Adrenal gland (tissue), 5 donors: ENCODE data around the gene ZNF681.

ENCODE experiments used
- POLR2A ChIP-seq, 2 donors: fragments of 450-650 bp; IDR thresholded peaks; one replicate each; pipeline ENCODE4 v1.6.1; 2017; ENCODE audit warnings: antibody characterized with exemption in 2 of 2, mild to moderate bottlenecking in 2 of 2, moderate library complexity in 1 of 2
- TF ChIP-seq, protein P1 (sequence below), 6 experiments: fragments of 450-650 bp in 4 of 6; fragments of 200-600 bp in 2 of 6; sonication (generic) in 1 of 6; IDR thresholded peaks; 1 replicate in 5 of 6; 2 replicates in 1 of 6; pipeline versions ENCODE4 v1.5.1 to v1.8.0; 2016 to 2021; ENCODE audit warnings: antibody characterized with exemption in 6 of 6, mild to moderate bottlenecking in 2 of 6, moderate library complexity in 1 of 6
- donor health status: DM: no; HTN: no; CAD: no.

DNA sequence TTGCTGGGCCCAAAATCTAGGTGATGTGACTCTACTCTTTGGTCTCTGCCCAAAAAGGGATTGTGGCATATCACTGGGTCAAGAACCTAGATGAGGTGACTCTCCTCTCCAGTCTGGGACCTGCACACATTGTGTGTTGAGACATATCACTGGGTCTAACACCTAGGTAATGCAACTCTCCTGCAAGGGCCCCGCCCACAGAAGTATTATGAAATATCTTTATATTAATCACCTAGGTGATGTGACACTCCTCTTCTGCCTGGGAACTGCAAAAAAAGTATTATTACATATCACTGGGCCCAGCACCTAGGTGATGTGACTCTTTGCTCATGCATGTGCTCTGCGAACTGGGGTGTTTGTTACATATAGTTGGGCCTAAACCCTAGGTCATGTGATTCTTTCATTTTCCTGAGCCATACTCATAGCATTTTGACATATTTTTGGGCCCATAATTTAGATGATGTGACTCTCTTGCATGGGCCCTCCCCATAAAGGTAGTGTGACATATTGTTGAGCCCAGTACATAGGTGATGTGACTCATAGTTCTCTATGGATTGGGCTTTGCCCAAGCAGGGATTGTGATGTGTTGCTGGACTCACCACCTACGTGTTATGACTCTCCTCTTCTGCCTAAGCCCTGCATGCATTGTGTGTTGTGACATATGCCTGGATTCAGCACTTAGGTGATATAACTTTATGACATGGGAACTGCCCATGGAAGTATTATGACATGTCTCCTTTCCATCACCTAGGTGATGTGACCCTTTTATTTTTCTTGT is 11.2 kb upstream of the ZNF681 start:
- TF ChIP-seq, protein P1, sequence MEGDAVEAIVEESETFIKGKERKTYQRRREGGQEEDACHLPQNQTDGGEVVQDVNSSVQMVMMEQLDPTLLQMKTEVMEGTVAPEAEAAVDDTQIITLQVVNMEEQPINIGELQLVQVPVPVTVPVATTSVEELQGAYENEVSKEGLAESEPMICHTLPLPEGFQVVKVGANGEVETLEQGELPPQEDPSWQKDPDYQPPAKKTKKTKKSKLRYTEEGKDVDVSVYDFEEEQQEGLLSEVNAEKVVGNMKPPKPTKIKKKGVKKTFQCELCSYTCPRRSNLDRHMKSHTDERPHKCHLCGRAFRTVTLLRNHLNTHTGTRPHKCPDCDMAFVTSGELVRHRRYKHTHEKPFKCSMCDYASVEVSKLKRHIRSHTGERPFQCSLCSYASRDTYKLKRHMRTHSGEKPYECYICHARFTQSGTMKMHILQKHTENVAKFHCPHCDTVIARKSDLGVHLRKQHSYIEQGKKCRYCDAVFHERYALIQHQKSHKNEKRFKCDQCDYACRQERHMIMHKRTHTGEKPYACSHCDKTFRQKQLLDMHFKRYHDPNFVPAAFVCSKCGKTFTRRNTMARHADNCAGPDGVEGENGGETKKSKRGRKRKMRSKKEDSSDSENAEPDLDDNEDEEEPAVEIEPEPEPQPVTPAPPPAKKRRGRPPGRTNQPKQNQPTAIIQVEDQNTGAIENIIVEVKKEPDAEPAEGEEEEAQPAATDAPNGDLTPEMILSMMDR (IDR thresholded peaks at IDR 0.05) = no peak
- no peak for TF ChIP-seq POLR2A (IDR thresholded peaks at IDR 0.05)
